ELR (cell line): ENCODE measurements around the gene CHRNA9.

Experiments used
- DNase-seq: peaks from one replicate; pipeline ENCODE4 v3.0.0-alpha.2; 2015; ENCODE audit warnings: low read depth

CHRNA9 gene

DNA sequence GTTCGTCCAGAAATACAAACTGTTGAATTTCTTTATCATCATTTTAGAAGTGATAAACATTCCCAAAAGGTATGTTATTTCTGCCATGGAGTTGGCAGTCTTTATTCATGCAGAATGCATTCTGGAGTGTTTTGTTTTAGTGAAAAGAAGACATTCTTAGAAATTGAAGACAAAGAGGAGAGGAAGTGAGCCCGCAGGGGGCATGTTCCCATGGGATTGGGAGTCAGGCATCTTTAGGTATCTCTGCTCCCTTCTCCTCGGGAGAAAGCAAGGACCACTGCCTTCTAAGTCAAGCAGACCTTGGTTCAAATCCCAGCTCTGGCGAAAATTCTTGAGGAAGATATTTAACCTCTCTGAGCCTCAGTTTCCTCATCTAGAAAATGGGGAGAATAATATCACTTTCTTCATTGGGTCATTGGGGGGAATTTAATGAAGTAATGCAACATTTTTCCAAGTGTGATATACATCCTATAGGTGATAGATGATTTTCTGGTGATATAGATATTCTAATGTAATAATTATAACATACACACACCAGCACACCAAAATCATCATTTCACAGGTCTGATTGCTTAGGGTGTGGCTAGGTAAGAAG, 26.5 kb upstream of the CHRNA9 start:
- no peak for DNase-seq

DNA sequence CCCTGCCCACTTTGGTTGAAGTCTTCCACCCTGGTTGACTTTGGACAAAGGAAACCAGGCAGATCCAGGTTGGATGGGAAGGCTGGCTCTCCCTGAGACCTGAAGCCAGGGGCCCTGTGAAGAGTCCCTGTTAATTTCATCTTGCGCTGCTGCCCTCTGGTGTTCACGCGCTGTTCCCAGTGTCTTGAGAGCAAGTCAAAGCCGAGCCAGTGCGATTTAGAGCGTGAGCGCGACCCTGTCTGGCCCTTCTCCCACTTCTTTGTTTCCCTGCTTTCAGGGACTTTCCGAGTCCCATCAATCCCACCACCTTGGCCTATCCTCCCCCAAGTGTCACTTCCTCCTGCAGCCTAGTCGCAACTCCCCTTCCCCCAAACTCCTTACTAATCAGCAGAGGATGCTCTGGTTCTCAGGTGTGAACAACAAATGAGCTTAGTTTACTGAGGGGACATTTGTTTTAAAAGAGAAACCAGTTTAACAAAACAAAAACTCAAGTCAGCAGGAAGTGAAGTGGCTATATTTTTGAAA, 25.8 kb upstream of the CHRNA9 start:
- DNase-seq = peak; percentile 84

DNA sequence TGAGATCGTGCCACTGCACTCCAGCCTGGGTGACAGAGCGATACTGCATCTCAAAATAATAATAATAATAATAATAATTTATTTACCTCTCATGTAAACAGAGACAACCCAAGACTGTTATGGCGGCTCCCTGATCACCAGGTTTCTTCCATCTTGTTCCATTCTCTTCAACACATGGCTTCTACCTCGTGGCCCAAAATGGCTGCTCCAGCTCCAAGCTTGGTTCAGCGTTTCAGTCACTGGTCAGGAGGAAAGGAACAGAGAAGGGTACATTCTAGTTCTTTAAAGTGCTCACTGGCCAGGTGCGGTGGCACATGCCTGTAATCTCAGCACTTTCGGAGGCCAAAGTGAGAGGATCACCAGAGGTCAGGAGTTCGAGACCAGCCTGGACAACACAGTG, 24.9 kb upstream of the CHRNA9 start:
- DNase-seq = no peak

DNA sequence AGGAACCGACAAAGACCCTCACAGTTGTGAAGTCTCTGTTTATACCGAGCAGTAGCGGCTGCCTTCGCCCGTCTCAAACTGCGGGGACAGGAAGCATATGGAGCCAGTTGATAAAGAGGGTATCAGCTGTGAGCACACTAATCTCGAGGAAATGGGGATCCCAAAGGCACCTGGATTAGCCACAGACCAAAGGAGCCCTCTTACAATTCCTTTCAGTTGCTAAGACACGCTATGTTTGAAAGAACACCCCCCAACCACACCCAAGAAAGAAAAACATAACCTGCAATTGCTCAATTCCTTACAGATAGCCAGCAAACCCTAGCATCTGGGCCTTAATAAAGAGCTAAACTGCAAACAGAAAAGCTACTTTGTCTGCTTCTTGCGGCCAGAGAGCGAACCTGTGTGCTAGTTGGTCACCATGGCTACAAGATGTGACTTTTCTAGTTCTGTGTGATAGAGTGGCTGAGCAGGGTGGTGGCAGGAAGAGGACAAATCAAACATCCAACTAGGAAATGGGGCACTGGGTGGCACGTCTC, 23.3 kb upstream of the CHRNA9 start:
- DNase-seq = no peak

DNA sequence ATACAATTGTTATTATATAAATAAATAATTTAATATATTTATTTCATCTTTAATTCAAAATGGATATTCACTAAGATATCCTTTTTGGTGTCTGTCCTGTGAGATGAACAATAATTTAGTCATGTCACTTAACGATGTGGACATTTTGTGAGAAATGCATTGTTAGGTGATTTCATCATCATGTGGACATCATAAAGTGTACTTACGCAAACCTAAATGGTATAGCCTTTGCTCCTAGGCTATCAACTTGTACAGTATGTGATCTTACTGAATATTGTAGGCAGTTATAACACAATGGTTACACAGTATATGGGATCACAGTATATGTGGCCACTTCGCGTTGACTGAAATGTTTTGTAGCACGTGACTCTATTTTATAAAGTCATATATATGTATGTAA, 20.2 kb upstream of the CHRNA9 start:
- peak; percentile 52 for DNase-seq

DNA sequence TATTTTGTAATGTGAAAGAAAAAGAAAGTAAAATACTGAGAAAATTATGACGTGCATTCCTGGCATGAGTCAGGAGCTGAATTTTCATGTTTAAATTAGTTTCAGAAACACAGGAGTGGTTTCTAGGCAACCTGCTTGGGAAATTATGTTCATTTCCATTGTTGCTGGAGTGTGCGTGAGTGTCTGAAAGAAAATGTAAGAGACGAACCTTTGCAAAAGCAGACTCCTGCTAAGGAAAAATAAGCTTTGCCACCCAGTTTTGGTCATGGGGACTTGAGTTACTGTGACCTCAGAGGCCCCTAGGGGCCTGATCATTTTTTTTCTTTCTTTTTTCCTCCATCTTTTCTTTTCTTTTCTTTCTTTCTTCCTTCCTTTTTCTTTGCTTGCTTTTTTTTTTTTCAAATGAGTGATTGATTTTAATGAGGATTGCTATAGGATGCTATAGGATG, 18.8 kb upstream of the CHRNA9 start:
- peak; percentile 90 for DNase-seq

DNA sequence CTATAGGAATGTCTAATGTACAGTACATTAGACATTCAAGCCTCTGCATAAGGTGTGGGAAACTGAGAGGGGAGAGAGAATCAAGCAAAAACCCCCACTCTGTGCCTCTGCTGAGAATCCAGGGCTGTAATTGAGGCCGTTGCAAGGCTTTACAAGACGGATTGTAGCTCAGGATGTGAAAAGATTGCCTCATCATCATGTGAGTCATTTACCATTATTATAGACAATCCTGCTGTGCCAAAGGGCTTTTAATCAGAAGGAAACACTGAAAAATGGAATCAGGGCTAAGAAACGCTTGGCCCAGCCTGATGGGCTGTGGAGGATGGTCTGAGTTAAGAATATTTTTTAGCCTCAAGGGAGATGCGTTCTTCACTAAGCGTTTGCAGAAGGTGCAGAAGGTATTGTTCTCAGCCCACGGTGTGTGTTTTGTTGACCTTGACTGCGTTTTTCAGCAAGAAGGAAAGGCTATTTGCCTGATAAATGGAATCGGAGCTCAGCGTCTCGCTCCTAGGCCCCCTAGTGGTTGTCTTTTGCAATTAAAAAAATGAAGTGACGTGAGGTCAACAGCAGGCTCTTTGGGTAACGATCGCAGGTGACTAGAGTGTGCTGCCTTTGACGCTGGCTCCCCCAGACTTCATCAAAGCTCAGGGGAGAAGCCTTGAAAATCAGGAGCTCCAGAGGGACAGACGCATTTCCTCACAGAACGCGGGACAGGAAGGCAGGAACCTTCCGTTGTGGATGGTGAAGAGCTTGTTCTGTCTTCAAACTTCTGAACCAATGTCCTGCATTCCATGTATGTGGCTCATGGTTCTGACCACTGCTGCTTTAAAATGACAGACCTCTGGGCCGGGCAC, 18.1 kb upstream of the CHRNA9 start:
- peak; percentile 93 for DNase-seq

DNA sequence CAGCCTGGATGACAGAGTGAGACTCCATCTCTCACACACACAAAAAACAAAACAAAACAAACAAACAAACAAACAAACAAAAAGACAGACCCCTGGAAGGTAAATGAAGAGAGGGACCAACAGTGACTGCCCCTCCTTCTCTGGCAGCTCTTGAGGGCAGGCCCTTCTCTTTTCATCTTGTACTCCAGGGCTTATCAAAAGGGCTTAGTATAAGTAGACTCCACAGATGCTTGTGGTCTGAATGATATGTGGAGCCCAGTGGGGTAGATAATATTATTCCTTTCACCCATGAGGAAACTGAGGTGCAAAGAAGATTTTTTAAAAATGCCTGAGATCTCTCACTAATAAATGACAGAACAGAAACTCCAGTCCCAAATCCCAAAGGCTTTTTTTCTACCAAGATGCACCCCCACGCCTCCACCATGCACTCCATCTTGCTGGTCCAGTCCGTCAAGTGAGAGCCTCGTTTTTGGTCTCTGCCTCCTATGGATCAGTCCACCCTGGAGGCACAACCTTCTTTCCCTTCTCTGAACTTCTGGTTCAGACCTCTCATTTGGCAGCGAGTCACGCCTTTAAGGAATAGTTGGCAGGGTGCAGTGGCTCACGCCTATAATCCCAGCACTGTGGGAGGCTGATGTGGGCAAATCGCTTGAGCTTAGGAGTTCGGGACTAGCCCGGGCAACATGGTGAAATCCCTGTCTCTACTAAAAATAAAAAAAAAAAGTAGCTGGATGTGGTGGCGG, 17.0 kb upstream of the CHRNA9 start:
- DNase-seq = no peak

DNA sequence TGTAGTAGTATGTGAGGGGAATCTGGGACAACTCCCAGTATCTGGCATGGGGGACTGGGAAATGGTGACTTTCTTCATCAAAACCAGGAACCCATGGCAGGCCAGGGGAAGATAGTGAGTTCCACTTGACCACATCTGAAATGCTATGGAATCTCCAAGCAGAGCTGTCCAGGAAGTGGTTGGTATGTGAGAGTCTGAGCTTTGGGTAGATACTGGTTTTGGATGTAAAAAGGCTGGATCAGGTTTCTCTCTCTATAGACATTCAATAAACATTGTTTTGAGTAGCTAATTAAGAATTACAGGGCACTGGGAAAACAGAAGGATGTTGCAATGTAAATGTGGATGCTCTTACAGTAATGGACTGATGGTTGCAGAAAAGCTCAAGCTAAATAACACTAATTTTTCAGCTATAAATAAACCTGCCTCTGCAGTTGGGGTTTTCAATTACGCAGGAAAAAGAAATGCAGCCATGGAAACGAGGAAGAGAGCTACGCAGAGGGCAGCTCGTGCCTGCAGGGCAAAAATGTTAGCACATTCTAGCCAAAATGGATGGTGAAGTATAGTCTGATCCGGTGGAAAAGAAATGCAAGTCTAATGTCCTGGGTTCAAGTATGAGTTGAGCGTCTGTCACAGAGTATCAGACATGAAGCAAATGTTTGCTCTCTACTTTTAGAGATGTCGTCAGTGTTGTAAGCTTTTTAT, 13.4 kb upstream of the CHRNA9 start:
- DNase-seq = peak; percentile 49

DNA sequence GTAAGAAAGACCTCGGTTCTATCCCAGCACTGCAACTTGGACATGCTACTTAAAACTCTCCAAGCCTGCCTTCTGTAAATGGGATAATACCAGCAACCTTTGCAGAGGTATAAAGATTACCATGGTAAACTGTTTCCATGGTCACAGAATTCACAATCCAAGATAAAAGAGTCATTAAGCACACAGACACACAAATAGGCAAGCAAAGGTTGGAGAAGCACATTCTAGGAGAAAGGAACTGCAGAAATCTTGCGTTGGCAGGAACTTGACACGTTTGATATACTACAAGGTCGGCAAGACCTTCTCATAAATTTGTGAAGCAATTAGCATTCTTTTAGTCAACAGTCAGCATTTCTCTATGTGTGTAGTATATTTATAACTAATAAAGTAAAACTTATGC, 12.3 kb upstream of the CHRNA9 start:
- DNase-seq = no peak

DNA sequence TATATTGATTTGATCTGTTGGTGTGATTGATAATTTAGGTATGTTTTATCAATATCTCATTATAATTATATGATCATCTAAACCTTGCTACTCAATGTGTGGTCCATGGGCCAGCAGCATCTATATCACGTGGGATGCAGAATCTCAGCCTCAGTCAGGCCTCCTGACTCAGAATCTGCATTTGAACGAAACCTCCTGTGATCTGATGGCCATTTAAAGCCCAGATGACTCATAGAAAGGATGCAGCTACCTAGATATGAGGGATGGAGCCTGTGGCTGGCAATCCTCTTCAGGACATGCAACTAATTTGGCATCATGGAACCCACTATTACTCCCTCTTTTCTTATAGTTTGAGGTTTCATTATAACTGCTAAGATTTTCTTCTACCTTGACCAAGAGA, 11.3 kb upstream of the CHRNA9 start:
- peak; percentile 17 for DNase-seq

DNA sequence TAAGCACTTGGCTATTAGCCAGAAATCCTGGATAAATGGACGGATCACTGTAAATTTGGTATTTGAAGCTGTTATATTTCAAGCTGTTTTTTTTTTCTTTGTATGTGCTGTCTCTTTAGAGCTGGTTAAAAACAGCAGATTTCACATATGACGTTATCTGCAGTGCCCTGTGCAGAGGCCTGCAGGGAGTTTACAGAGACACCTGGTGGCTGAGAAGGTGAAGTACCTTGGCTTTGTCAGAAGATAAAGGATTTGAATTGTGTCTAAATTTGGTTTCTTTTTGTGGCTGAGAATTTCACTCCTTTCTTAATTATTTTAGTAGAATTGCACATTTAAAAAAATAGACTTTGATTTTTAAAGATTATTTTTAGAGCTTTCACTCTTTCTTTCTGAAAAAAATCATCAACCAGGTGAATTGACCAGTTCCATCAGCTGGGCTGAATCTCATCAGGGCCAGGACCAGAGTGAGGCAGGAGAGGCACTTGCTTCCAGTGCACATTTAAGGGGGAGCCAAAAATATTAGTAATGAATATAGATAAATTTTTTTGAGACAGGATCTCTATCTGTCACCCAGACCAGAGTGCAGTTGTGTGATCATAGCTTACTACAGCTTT, 9.6 kb upstream of the CHRNA9 start:
- DNase-seq = peak; percentile 77

DNA sequence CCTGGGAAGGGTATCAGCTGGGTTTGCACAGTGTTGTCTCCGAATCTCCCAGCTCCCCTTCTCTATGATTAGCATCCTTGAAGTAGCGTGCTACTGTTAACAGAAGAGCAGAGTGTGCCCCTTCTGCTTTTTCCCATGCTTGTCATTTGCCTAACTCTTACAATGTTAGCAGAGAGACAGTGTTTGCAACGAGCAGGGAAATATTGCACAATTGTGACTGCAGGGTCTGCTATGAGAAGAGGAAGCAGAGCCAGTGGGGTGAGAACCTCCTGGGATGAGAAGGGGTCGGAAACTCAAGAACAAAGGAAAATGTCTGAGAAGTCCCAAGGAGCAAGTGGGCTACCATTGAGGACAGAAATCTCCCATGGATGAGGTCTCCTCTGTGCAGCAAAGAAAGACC, 7.8 kb upstream of the CHRNA9 start:
- no peak for DNase-seq

DNA sequence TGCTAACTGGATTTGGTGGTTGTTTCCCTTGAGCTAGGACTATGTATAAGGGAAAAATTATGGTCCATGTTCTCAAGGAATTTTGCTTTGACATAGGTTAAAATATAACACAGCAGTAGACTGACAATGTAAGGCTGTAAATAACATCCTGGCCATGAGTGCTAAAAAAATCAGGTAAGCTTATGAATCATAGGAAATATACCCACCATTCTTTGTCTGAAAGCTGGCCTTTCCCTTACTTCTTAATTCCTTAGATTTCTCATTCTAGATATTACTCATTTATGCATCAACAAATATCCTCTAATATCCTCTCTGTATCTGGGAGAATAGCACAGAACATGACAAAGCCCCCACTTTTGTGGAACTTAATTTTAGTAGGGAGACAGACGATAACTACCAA, 6.8 kb upstream of the CHRNA9 start:
- DNase-seq = no peak

DNA sequence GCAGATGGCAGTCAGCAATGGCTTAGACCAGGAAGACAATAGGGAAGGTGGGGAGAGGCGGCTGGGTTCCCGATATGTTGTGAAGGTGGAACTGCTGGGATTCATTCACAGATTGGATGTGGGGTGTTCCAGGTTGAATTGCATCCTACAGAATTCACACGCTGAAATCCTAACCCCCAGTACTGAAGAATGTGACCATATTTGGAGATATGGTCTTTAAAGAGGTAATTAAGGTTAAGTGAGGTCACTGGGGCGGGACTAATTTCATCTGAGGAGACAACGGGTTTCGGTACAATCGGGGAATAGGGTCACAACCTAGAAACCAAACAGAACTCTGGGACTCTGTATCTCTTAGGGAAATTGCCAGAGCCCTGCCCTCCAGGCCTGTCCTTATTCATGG, 5.3 kb upstream of the CHRNA9 start:
- no peak for DNase-seq

DNA sequence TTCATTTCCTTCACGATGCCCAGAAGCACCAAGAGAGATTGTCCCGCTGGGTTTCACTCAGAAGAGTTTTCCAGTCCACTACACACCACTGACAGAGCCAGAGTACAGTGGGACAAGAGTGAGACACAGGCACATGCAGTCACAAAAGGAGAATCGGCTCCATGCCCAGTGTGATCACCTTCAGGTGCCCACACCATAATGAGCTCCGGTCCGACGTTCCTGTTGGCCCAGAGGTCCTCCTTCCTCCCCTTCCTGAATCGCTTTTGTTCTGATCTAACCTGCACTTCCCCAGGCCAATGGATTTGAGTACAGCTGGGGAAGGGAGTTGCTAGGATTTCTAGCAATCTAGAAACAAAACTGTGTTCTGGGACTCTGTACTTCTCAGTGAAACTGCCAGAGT, 4.6 kb upstream of the CHRNA9 start:
- no peak for DNase-seq

DNA sequence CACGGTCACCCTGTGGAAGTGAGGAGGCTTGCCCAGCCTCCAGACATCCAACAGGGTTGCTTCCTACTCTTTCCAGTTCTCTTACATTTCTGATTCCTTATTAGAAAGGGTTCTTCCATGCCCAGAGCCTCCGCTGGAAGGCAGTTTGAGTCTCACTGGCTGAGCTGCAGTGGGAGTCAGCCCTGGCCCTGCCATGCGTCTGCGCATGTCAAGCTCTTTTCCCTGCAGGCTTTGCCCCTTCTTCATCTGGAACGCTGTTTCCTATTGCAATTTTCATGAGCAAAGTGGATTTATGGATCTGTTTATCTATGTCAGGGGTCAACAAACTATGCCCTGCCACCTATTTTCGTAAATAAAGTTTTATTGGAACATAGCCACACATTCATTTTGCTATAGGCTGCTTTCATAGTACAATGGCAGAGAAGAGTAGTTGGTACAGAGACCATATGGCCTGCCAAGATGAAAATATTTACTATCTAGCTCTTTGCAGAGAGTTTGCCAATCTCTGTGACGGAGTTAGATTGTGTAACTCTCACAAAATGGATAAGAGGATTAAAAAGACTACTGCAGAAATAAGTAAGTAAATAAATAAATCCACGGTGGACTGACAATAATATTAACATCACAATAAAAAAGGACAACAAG, 3.9 kb upstream of the CHRNA9 start:
- DNase-seq = no peak

DNA sequence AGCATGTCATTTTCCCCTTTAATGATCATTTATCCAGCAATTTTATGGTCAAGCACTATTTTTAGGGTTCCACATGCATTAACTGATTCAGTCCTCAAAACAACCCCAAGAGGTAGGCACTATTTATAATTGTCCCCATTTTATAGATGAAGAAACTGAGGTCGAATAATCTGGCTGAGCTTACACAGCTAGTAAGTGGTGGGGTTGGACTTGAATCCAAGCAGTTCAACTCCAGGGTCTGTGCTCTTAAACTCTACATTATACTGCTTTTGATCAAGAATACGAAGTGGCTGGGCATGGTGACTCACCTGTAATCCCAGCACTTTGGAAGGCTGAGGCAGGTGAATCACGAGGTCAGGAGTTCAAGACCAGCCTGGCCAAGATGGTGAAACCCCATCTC, 3.2 kb upstream of the CHRNA9 start:
- no peak for DNase-seq

DNA sequence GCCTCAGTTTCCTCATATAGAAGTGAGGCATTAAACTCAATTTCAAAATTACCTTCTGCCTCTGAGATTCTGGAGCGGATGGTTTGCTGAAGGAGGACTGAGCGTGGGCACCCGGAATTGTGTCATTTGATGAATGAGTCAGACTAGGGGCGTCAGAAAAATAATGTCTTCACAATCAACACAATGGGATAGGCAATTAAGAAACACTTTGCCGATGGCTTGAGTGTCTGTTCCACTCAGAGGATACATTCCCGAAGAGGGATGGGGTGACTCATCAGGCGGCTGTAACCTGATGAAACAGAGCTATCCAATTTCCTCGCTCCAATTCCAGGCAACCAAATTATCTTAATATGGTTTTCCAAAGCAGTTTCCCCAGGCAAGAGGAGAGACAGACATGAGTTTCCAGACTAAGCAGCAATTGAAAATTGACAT, 1.2 kb upstream of the CHRNA9 start:
- DNase-seq = peak; percentile 75

DNA sequence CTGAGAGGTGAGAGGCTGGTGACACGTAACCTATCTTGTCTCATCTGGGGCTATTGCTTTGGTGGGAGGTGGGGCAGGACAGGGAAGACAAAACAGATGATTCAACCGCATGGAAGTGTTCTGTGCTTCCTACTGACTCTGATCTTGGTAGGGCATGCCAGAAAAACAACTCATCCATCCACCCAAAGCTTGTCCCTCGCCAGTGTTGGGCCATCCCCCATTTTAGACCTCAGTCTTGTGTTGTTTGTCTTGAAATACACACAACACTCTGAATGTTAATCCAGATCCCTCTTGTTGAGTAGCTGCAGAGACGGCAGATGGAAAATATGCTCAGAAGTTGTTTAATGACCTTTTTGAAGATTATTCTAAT, 377 bp downstream of the CHRNA9 start:
- peak; percentile 58 for DNase-seq

DNA sequence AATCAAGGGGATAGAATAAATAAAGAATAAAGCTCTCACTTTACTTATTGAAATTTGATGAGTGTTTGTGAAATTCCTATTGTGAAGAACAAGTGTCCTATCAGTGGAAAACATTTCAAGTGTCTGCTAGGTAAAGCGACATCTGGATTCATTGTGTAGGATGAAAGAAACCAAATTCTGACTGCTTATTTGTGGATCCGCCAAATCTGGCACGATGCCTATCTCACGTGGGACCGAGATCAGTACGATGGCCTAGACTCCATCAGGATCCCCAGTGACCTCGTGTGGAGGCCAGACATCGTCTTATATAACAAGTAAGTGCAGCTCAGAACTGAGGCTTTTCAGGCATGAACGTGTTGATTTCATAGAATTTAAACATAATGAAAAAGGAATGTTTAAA, 1.9 kb downstream of the CHRNA9 start:
- no peak for DNase-seq
